ENCODE results near the gene NUDT7. TPM values are rescaled to one million over a fixed set of nuclear protein-coding genes. Genes with fewer than 3 reads are reported as not detected.

The NUDT7 gene
- total RNA-seq, 2 donors from 2014 or later = 2.7 to 14.6 TPM

DNA sequence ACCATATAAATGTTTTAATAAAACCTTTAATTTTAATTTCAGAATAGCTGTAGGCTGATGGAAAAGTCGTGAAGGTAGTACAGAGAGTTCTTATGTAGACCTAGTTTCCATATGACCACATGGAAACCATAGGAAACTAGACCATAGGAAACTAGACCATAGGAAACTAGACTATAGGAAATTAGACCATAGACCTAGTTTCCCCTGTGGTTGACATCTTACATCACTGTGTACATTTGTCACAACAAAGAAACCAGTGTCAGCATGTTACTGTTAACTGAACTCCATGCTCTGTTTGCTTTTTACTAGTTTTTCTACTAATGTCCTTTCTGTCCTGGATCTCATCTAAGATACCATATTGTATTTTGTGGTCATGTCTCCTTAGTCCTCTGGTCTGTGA lies 14.6 kb downstream of the NUDT7 start:
- ATAC-seq (ENCODE audit: insufficient number of reproducible peaks, low FRiP score, low read depth) (no peak), DNase-seq (ENCODE audit: low spot score) (no peak)
- Histone ChIP-seq H3K27ac (no peak overlapping the region), H3K36me3 (no peaks in the 10 kb centered on the region), H3K9me3 (no peaks in the 10 kb centered on the region), H3K4me3 (no peak overlapping the region), H3K27me3 (replicated peaks; ENCODE audit: insufficient read depth) (no peaks in the 10 kb centered on the region), H3K4me1 (ENCODE audit: control insufficient read depth in 1 of 2, low read depth in 2 of 2) (no peaks in the 10 kb centered on the region)
- TF ChIP-seq, protein P1, sequence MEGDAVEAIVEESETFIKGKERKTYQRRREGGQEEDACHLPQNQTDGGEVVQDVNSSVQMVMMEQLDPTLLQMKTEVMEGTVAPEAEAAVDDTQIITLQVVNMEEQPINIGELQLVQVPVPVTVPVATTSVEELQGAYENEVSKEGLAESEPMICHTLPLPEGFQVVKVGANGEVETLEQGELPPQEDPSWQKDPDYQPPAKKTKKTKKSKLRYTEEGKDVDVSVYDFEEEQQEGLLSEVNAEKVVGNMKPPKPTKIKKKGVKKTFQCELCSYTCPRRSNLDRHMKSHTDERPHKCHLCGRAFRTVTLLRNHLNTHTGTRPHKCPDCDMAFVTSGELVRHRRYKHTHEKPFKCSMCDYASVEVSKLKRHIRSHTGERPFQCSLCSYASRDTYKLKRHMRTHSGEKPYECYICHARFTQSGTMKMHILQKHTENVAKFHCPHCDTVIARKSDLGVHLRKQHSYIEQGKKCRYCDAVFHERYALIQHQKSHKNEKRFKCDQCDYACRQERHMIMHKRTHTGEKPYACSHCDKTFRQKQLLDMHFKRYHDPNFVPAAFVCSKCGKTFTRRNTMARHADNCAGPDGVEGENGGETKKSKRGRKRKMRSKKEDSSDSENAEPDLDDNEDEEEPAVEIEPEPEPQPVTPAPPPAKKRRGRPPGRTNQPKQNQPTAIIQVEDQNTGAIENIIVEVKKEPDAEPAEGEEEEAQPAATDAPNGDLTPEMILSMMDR (IDR thresholded peaks at IDR 0.05) = no peak

DNA sequence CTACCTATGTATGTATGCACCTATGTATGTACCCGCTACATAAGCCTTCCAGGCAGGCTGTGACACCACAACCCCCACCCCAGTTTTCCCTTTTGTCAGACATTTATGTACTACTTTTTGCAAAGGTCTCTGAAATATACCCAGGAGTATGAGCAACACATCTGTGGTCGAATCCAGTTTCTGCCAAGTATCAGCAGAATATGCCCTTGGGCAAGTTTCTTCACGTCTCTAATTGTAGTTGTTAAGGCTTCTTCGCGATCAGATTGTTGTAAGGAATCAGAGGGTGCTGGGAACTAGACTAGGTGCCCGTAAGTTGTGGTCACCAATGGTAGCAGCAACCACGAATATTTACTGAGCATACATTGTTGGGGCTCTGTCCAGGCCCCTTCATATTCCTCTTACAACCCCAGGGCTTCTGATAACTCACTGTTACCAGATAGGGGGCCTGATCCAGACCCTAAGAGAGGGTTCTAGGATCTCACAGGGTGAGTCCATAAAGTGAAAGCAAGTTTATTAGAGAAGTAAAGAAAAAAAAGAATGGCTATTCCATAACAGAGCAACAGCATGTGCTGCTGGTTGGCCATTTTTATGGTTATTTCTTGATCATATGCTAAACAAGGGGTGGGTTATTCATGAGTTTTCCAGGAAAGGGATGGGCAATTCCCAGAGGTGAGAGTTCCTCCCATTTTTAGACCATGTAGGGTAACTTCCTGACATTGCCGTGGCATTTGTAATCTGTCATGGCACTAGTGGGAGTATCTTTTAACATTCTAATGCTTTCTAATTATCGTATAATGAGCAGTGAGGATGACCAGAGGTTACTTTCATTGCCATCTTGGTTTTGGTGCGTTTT lies 16.6 kb downstream of the NUDT7 start:
- TF ChIP-seq, protein P1 (IDR thresholded peaks at IDR 0.05) = no peak
- no peak for DNase-seq (ENCODE audit: low spot score)
- Histone ChIP-seq H3K4me3 (no peak overlapping the region), H3K27ac (no peak overlapping the region), H3K9me3 (no peaks in the 10 kb centered on the region), H3K36me3 (no peaks in the 10 kb centered on the region), H3K4me1 (ENCODE audit: control insufficient read depth in 1 of 2, low read depth in 2 of 2) (no peaks in the 10 kb centered on the region), H3K27me3 (replicated peaks; ENCODE audit: insufficient read depth) (no peaks in the 10 kb centered on the region)
- ATAC-seq (ENCODE audit: insufficient number of reproducible peaks, low FRiP score, low read depth) = no peak

DNA sequence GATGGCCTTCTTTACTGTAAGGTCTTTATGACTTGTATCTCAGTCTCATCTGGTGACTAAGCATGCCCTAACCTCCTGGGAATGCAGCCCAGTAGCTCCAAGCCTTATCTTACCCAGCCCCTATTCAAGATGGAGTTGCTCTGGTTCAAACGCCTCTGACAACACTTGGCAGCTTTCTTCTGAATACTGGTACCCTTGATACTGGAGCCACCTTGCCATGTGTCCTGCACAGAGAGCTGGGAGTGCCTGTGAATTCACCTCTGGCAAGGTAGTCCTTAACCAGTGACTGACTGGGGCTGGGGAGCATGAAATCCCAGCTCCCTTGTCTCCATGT lies 17.2 kb downstream of the NUDT7 start:
- Histone ChIP-seq H3K27ac (no peak overlapping the region), H3K4me3 (no peak overlapping the region), H3K4me1 (ENCODE audit: control insufficient read depth in 1 of 2, low read depth in 2 of 2) (no peaks in the 10 kb centered on the region), H3K9me3 (no peaks in the 10 kb centered on the region), H3K27me3 (replicated peaks; ENCODE audit: insufficient read depth) (no peaks in the 10 kb centered on the region), H3K36me3 (no peaks in the 10 kb centered on the region)
- ATAC-seq (ENCODE audit: insufficient number of reproducible peaks, low FRiP score, low read depth) = no peak
- no peak for DNase-seq (ENCODE audit: low spot score)
- TF ChIP-seq, protein P1 (IDR thresholded peaks at IDR 0.05) = no peak

DNA sequence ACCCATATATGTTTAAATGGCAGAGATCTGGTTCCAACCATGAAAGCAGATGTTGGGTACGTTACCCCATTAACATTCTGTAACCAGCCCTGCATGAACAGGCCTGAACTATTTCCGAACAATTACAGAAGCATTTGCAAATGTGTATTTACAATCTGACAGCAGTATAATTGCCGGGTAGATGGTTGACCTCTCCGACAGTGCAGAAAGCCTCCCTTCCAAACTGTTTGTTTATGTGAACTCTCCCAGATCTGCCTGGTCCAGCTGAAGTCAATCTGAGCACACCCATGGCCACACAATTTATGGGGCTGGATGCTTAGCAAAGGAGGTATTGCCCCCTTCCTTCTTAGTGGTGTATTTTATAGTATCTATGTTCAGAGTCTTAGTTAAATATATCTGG lies 21.8 kb downstream of the NUDT7 start:
- no peak for DNase-seq (ENCODE audit: low spot score)
- H3K4me3 ChIP-seq = no peak overlapping the region

DNA sequence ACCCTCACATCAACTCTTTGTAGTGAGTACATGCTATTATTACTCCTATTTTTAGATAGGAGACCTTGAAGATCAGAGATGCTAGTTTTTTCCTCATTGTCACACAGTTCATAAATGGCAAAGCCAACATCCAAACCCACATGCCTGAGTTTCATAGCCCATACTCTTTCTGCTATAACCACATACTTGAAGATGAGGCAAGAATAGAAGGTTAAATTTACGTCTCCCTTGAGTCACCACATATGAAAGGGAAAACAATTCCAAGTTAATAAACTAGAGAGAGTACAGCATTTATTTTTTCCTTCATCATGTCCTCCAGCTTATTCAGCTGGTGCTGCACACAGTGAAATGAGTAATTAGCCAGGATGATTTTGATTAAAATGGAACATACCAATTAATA lies 23.7 kb downstream of the NUDT7 start:
- Histone ChIP-seq H3K27me3 (replicated peaks; ENCODE audit: insufficient read depth) (no peaks in the 10 kb centered on the region), H3K4me3 (no peak overlapping the region), H3K27ac (no peak overlapping the region), H3K36me3 (no peaks in the 10 kb centered on the region), H3K4me1 (ENCODE audit: control insufficient read depth in 1 of 2, low read depth in 2 of 2) (no peaks in the 10 kb centered on the region), H3K9me3 (no peaks in the 10 kb centered on the region)
- DNase-seq (ENCODE audit: low spot score) (no peak), ATAC-seq (ENCODE audit: insufficient number of reproducible peaks, low FRiP score, low read depth) (no peak)
- TF ChIP-seq, protein P1 (IDR thresholded peaks at IDR 0.05) = no peak

More for the DNA sequence above, 21.8 kb downstream of the NUDT7 start:
- ATAC-seq (ENCODE audit: insufficient number of reproducible peaks, low FRiP score, low read depth) = no peak
- Histone ChIP-seq H3K27ac (no peak overlapping the region), H3K9me3 (no peaks in the 10 kb centered on the region), H3K4me1 (ENCODE audit: control insufficient read depth in 1 of 2, low read depth in 2 of 2) (no peaks in the 10 kb centered on the region), H3K27me3 (replicated peaks; ENCODE audit: insufficient read depth) (no peaks in the 10 kb centered on the region), H3K36me3 (no peaks in the 10 kb centered on the region)
- TF ChIP-seq, protein P1 (IDR thresholded peaks at IDR 0.05) = no peak

Data from thoracic aorta (tissue), 2 donors.